ENCODE results near the gene CEBPB. TPM values are rescaled to one million over a fixed set of nuclear protein-coding genes. Genes with fewer than 3 reads are reported as not detected.

CEBPB gene
- total and polyA plus RNA-seq, 2 donors (not counting 1 experiment from before 2014, with no cell fraction given), result 21.0 to 106 TPM

DNA sequence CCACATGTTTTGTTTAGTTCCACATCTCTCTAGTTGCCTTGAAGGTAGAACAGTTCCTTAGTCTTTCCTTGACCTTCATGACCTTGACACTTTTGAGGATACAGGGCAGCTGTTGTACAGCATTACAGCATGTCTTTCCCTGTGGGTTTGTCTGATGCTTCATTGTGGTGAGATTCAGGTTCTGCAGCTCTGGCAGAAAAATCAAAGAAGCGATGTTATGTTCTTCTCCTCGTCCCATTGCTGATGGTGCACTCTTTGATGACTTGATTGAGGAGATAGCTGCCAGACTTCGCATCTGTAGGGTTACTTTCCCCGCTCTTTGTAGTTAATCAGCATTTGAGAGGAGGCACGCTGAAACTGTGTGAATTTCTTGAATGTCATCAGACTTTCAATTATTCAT, 12.0 kb downstream of the CEBPB start:
- H2AFZ ChIP-seq (ENCODE audit: low read length), result no peak overlapping the region
- no peaks in the 10 kb centered on the region for H3K79me2 ChIP-seq (ENCODE audit: control insufficient read depth, insufficient read depth, low read length)
- H3K27me3 ChIP-seq (ENCODE audit: control insufficient read depth, insufficient read depth, low read length), result no peaks in the 10 kb centered on the region
- DNase-seq (ENCODE audit: low read depth in 2 of 2), result no peak
- no peak overlapping the region for H3K4me3 ChIP-seq (replicated peaks in 1 of 4; ENCODE audit: control extremely low read depth in 1 of 4, insufficient read depth in 1 of 4, low read depth in 3 of 4, low read length in 4 of 4)
- H3K9me3 ChIP-seq (ENCODE audit: control insufficient read depth, insufficient read depth, low read depth, low read length), result no peaks in the 10 kb centered on the region
- H3K4me2 ChIP-seq (ENCODE audit: extremely low read depth, insufficient read depth, low read length), result no peak overlapping the region
- H3K27ac ChIP-seq (ENCODE audit: insufficient read depth, low read length), result no peak overlapping the region
- no peak for TF ChIP-seq EZH2 (IDR thresholded peaks at IDR 0.05; ENCODE audit: low read length, missing control alignments)
- TF ChIP-seq, protein P1, sequence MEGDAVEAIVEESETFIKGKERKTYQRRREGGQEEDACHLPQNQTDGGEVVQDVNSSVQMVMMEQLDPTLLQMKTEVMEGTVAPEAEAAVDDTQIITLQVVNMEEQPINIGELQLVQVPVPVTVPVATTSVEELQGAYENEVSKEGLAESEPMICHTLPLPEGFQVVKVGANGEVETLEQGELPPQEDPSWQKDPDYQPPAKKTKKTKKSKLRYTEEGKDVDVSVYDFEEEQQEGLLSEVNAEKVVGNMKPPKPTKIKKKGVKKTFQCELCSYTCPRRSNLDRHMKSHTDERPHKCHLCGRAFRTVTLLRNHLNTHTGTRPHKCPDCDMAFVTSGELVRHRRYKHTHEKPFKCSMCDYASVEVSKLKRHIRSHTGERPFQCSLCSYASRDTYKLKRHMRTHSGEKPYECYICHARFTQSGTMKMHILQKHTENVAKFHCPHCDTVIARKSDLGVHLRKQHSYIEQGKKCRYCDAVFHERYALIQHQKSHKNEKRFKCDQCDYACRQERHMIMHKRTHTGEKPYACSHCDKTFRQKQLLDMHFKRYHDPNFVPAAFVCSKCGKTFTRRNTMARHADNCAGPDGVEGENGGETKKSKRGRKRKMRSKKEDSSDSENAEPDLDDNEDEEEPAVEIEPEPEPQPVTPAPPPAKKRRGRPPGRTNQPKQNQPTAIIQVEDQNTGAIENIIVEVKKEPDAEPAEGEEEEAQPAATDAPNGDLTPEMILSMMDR (conservative IDR thresholded peaks at IDR 0.05 in 1 of 2, IDR thresholded peaks at IDR 0.05 in 1 of 2; ENCODE audit: low read depth in 1 of 2, low read length in 2 of 2), result no peak
- H3K9ac ChIP-seq (ENCODE audit: insufficient read depth, low read length), result no peak overlapping the region
- no peaks in the 10 kb centered on the region for H4K20me1 ChIP-seq (ENCODE audit: control insufficient read depth, extremely low read depth, insufficient read depth, low read length)
- H3K4me1 ChIP-seq (ENCODE audit: control insufficient read depth, extremely low read depth, insufficient read depth, low read length), result no peaks in the 10 kb centered on the region
- no peaks in the 10 kb centered on the region for H3K36me3 ChIP-seq (ENCODE audit: control insufficient read depth, insufficient read depth, low read length)

DNA sequence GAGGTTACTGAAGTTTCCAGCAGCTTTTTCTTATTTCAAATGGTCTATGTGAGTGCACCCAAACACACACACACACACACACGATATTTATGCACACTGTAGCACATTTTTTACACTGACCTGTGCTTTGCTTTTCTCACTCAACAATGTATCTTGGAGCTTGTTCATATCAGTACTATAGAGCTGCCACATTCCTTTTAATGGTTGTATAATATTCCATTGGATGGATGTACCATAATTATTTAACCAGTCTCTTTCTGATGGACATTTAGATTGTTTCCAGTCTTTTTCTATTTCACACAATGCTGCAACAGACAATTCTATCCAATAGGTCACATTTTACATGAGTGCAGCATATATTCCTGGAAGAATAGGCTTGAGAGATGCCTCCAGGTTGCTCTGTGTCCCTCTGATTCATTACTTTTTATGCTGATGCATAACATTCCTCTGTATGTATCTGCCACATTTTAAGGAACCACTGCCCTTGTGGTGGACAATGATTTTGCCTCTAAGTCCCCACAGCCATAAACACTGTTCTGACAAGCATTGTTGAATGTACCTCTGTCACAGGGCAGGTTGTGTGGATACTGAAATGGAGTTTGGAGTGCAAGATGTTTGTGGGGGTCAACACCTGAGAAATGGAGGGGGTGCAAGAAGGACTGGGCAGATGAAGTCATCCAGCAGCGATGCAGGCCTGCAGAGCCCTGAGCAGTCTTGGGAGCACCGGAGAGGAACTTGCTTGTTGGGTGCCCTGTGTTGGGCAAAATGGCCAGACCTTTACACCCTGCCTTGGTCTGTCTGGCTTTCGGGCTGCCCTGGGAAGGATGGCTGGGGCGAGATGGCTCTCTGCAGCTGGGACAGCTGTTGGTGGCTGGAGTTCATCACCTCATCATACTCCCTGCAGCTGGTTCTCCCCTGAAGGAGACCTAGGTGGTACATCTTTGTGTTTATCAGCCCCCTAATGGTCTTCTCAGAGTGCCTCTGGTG, 13.6 kb downstream of the CEBPB start:
- no peaks in the 10 kb centered on the region for H3K9me3 ChIP-seq (ENCODE audit: control insufficient read depth, insufficient read depth, low read depth, low read length)
- no peak for TF ChIP-seq EZH2 (IDR thresholded peaks at IDR 0.05; ENCODE audit: low read length, missing control alignments)
- TF ChIP-seq, protein P1 (conservative IDR thresholded peaks at IDR 0.05 in 1 of 2, IDR thresholded peaks at IDR 0.05 in 1 of 2; ENCODE audit: low read depth in 1 of 2, low read length in 2 of 2), result no peak
- H3K9ac ChIP-seq (ENCODE audit: insufficient read depth, low read length), result no peak overlapping the region
- no peaks in the 10 kb centered on the region for H4K20me1 ChIP-seq (ENCODE audit: control insufficient read depth, extremely low read depth, insufficient read depth, low read length)
- no peaks in the 10 kb centered on the region for H3K4me1 ChIP-seq (ENCODE audit: control insufficient read depth, extremely low read depth, insufficient read depth, low read length)
- no peak overlapping the region for H2AFZ ChIP-seq (ENCODE audit: low read length)
- H3K36me3 ChIP-seq (ENCODE audit: control insufficient read depth, insufficient read depth, low read length), result no peaks in the 10 kb centered on the region
- H3K4me3 ChIP-seq (replicated peaks in 1 of 4; ENCODE audit: control extremely low read depth in 1 of 4, insufficient read depth in 1 of 4, low read depth in 3 of 4, low read length in 4 of 4), result no peak overlapping the region
- H3K4me2 ChIP-seq (ENCODE audit: extremely low read depth, insufficient read depth, low read length), result no peak overlapping the region
- H3K27ac ChIP-seq (ENCODE audit: insufficient read depth, low read length), result no peak overlapping the region
- no peak for DNase-seq (ENCODE audit: low read depth in 2 of 2)
- no peaks in the 10 kb centered on the region for H3K79me2 ChIP-seq (ENCODE audit: control insufficient read depth, insufficient read depth, low read length)
- H3K27me3 ChIP-seq (ENCODE audit: control insufficient read depth, insufficient read depth, low read length), result no peaks in the 10 kb centered on the region

DNA sequence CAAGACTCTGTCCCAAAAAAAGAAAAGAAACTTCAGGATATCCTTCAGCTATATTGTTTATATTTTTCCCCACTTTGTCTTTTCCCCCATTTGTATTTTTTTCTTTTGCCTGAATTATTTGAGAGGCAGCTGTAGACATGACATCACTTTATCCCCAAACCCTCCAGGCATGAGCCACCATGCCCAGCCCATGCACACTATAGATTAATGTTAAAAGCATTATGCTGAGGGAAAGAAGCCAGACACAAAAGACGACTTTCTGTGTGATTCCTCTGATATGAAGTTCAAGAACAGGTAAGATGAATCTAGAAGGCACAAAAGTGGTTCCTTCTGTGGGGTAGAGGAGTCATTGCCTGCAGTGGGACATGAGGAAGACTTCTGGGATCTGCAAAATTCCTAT, 16.4 kb downstream of the CEBPB start:
- TF ChIP-seq, protein P1 (conservative IDR thresholded peaks at IDR 0.05 in 1 of 2, IDR thresholded peaks at IDR 0.05 in 1 of 2; ENCODE audit: low read depth in 1 of 2, low read length in 2 of 2), result no peak
- TF ChIP-seq EZH2 (IDR thresholded peaks at IDR 0.05; ENCODE audit: low read length, missing control alignments), result no peak
- DNase-seq (ENCODE audit: low read depth in 2 of 2), result no peak
- H3K27ac ChIP-seq (ENCODE audit: insufficient read depth, low read length), result no peak overlapping the region

More for the DNA sequence above, 16.4 kb downstream of the CEBPB start:
- Histone ChIP-seq H3K4me1 (ENCODE audit: control insufficient read depth, extremely low read depth, insufficient read depth, low read length) (no peaks in the 10 kb centered on the region), H3K9ac (ENCODE audit: insufficient read depth, low read length) (no peak overlapping the region), H4K20me1 (ENCODE audit: control insufficient read depth, extremely low read depth, insufficient read depth, low read length) (no peaks in the 10 kb centered on the region), H3K27me3 (ENCODE audit: control insufficient read depth, insufficient read depth, low read length) (no peaks in the 10 kb centered on the region), H3K4me2 (ENCODE audit: extremely low read depth, insufficient read depth, low read length) (no peak overlapping the region), H2AFZ (ENCODE audit: low read length) (no peak overlapping the region), H3K4me3 (replicated peaks in 1 of 4; ENCODE audit: control extremely low read depth in 1 of 4, insufficient read depth in 1 of 4, low read depth in 3 of 4, low read length in 4 of 4) (no peak overlapping the region), H3K36me3 (ENCODE audit: control insufficient read depth, insufficient read depth, low read length) (no peaks in the 10 kb centered on the region), H3K79me2 (ENCODE audit: control insufficient read depth, insufficient read depth, low read length) (no peaks in the 10 kb centered on the region), H3K9me3 (ENCODE audit: control insufficient read depth, insufficient read depth, low read depth, low read length) (no peaks in the 10 kb centered on the region)

All from fibroblast of lung (primary cell).